MM.1S (cell line): ENCODE measurements around the gene PLEKHD1.

Experiments used
- DNase-seq: peaks from one replicate; pipeline ENCODE4 v3.0.0-alpha.2; 2015
- H2AFZ ChIP-seq: fragments of 300-600 bp; sonication (generic); 2 replicates; pipeline ENCODE4 v1.6.0; 2016; ENCODE audit warnings: antibody characterized with exemption, low read length
- H3F3A ChIP-seq: fragments of 300-600 bp; sonication (generic); 2 replicates; pipeline ENCODE4 v1.6.1; 2016; ENCODE audit warnings: mild to moderate bottlenecking, antibody characterized with exemption, low read length, moderate library complexity, mixed read lengths; ENCODE audit not compliant: insufficient read depth
- H3K27ac ChIP-seq: fragments of 300-600 bp; sonication (generic); 2 replicates; pipeline ENCODE4 v1.5.1; 2016; ENCODE audit warnings: mild to moderate bottlenecking, low read length
- H3K27me3 ChIP-seq: fragments of 300-600 bp; sonication (generic); replicated peaks from 2 replicates; pipeline ENCODE4 v1.6.0; 2016; ENCODE audit warnings: low read length; ENCODE audit not compliant: insufficient read depth
- H3K36me3 ChIP-seq: fragments of 300-600 bp; sonication (generic); replicated peaks from 2 replicates; pipeline ENCODE4 v1.6.1; 2016; ENCODE audit warnings: mild to moderate bottlenecking, low read length, mixed read lengths; ENCODE audit not compliant: insufficient read depth
- H3K4me1 ChIP-seq: fragments of 300-600 bp; sonication (generic); 2 replicates; pipeline ENCODE4 v1.6.1; 2016; ENCODE audit warnings: low read length, mixed read lengths
- H3K4me2 ChIP-seq: fragments of 300-600 bp; sonication (generic); 2 replicates; pipeline ENCODE4 v1.6.0; 2016; ENCODE audit warnings: low read depth, low read length
- H3K4me3 ChIP-seq: fragments of 300-600 bp; sonication (generic); 2 replicates; pipeline ENCODE4 v1.5.1; 2016; ENCODE audit warnings: low read length, mixed read lengths
- H3K79me2 ChIP-seq: fragments of 300-600 bp; sonication (generic); 2 replicates; pipeline ENCODE4 v1.6.1; 2016; ENCODE audit warnings: mixed run types, low read length, mixed read lengths
- H3K9ac ChIP-seq: fragments of 300-600 bp; sonication (generic); 2 replicates; pipeline ENCODE4 v1.6.1; 2016; ENCODE audit warnings: low read length, mixed read lengths
- H3K9me2 ChIP-seq: fragments of 300-600 bp; sonication (generic); replicated peaks from 2 replicates; pipeline ENCODE4 v1.6.1; 2016; ENCODE audit warnings: mild to moderate bottlenecking, low read length, mixed read lengths; ENCODE audit not compliant: insufficient read depth
- H3K9me3 ChIP-seq: fragments of 300-600 bp; sonication (generic); replicated peaks from 2 replicates; pipeline ENCODE4 v1.6.1; 2016; ENCODE audit warnings: mild to moderate bottlenecking, low read length, mixed read lengths; ENCODE audit not compliant: insufficient read depth
- H4K20me1 ChIP-seq: fragments of 300-600 bp; sonication (generic); 2 replicates; pipeline ENCODE4 v1.6.1; 2016; ENCODE audit warnings: mild to moderate bottlenecking, low read length, moderate library complexity, mixed read lengths; ENCODE audit not compliant: insufficient read depth
- EZH2 ChIP-seq: fragments of 300-600 bp; sonication (generic); optimal IDR thresholded peaks from 2 replicates; pipeline ENCODE3; 2017; ENCODE audit warnings: low read depth, mild to moderate bottlenecking, antibody characterized with exemption, low read length, mixed read lengths
- EZH2phosphoT487 ChIP-seq: fragments of 300-600 bp; sonication (generic); IDR thresholded peaks from 2 replicates; pipeline ENCODE4 v1.6.1; 2018; ENCODE audit warnings: antibody characterized with exemption, low read length
- TF ChIP-seq, protein P1 (sequence below): fragments of 300-600 bp; sonication (generic); IDR thresholded peaks from 2 replicates; pipeline ENCODE4 v1.5.1; 2016; ENCODE audit warnings: antibody characterized with exemption, low read length, mixed read lengths

Gene PLEKHD1

DNA sequence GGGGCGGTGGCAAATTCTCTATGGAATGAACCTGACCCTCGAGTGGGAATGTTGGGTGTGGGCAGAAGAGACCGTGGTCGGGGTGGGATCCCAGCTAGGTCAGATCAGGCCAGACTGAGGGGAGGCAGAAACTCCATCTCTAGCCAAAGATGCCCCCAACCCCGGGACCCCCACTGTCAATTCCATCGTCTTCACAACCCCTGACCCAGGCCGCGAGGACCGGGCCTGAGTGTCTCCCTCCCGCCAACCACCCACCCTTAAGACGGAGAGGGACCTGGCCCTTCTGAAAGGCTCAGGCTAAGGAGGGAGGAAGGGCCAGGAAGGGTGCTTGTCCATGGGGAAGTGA, 760 bp downstream of the PLEKHD1 start:
- H3K4me3 ChIP-seq, result no peak overlapping the region
- H3K9me2 ChIP-seq, result no peaks in the 10 kb centered on the region
- H3K4me2 ChIP-seq, result no peak overlapping the region
- no peaks in the 10 kb centered on the region for H3K79me2 ChIP-seq
- TF ChIP-seq, protein P1, sequence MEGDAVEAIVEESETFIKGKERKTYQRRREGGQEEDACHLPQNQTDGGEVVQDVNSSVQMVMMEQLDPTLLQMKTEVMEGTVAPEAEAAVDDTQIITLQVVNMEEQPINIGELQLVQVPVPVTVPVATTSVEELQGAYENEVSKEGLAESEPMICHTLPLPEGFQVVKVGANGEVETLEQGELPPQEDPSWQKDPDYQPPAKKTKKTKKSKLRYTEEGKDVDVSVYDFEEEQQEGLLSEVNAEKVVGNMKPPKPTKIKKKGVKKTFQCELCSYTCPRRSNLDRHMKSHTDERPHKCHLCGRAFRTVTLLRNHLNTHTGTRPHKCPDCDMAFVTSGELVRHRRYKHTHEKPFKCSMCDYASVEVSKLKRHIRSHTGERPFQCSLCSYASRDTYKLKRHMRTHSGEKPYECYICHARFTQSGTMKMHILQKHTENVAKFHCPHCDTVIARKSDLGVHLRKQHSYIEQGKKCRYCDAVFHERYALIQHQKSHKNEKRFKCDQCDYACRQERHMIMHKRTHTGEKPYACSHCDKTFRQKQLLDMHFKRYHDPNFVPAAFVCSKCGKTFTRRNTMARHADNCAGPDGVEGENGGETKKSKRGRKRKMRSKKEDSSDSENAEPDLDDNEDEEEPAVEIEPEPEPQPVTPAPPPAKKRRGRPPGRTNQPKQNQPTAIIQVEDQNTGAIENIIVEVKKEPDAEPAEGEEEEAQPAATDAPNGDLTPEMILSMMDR, result no peak
- TF ChIP-seq EZH2phosphoT487 (no peak), EZH2 (no peak)
- H3K36me3 ChIP-seq, result no peaks in the 10 kb centered on the region
- H3K4me1 ChIP-seq, result peaks cover 6% of the 10 kb centered on the region
- H3K9ac ChIP-seq, result no peak overlapping the region
- H4K20me1 ChIP-seq, result no peaks in the 10 kb centered on the region
- H3F3A ChIP-seq, result no peaks in the 10 kb centered on the region
- no peak overlapping the region for H2AFZ ChIP-seq
- no peak for DNase-seq
- no peaks in the 10 kb centered on the region for H3K27me3 ChIP-seq
- H3K27ac ChIP-seq, result no peak overlapping the region
- H3K9me3 ChIP-seq, result no peaks in the 10 kb centered on the region

DNA sequence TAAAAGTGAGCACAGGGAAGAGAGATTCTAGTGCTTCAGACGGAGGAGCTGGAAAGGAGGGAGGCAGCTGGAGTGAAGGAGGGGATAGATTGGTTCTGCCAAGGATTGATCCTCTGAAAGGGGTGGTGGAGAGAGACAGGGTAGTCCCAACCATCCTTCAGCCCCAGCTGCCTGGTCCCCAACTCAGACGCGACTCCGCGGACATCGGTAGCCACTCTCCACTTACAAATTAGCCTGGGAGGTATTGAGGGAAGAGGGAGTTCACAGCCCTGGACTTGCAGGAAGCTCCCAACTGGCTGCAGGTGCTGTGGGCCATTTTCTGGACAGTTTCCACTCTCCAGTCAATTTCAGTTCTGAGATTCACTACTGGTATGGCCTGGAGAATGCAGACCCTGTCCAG, 1.2 kb downstream of the PLEKHD1 start:
- Histone ChIP-seq H2AFZ (no peak overlapping the region), H3K27ac (no peak overlapping the region), H3K4me2 (no peak overlapping the region), H3K4me3 (no peak overlapping the region), H3K9ac (no peak overlapping the region), H3F3A (no peaks in the 10 kb centered on the region), H4K20me1 (no peaks in the 10 kb centered on the region), H3K27me3 (no peaks in the 10 kb centered on the region), H3K4me1 (peaks cover 6% of the 10 kb centered on the region), H3K79me2 (no peaks in the 10 kb centered on the region), H3K36me3 (no peaks in the 10 kb centered on the region), H3K9me3 (no peaks in the 10 kb centered on the region), H3K9me2 (no peaks in the 10 kb centered on the region)
- no peak for DNase-seq
- no peak for TF ChIP-seq EZH2
- TF ChIP-seq EZH2phosphoT487, result no peak
- TF ChIP-seq, protein P1, result no peak

DNA sequence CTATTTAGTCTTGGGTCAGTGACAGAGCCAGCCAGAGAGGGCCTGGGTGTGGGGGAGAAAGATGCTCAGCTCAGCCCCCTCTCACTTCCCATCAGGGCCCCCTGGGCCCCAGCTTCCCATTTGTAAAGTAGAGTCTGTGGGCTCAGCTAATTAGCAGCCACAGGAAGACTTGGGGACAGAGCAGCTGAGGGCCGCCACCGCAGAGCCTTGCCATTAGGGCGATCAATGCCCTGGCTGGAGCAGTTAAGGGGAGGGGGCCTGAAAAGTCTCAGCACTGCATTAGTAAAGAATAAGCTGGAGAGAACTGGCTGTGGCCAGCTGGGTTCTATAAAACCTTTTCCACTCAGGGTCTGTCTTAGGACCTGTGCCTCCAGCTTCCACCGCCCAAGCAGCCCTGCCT, 2.7 kb downstream of the PLEKHD1 start:
- peaks cover 3% of the 10 kb centered on the region for H3K4me1 ChIP-seq
- no peak for TF ChIP-seq EZH2
- TF ChIP-seq EZH2phosphoT487, result no peak
- TF ChIP-seq, protein P1, result no peak
- no peak overlapping the region for H3K27ac ChIP-seq
- H2AFZ ChIP-seq, result no peak overlapping the region
- H3K9ac ChIP-seq, result no peak overlapping the region
- no peak overlapping the region for H3K4me2 ChIP-seq
- no peaks in the 10 kb centered on the region for H3K79me2 ChIP-seq
- no peaks in the 10 kb centered on the region for H4K20me1 ChIP-seq
- no peaks in the 10 kb centered on the region for H3F3A ChIP-seq
- no peaks in the 10 kb centered on the region for H3K27me3 ChIP-seq
- DNase-seq, result no peak
- no peak overlapping the region for H3K4me3 ChIP-seq
- no peaks in the 10 kb centered on the region for H3K9me3 ChIP-seq
- H3K9me2 ChIP-seq, result no peaks in the 10 kb centered on the region
- no peaks in the 10 kb centered on the region for H3K36me3 ChIP-seq

DNA sequence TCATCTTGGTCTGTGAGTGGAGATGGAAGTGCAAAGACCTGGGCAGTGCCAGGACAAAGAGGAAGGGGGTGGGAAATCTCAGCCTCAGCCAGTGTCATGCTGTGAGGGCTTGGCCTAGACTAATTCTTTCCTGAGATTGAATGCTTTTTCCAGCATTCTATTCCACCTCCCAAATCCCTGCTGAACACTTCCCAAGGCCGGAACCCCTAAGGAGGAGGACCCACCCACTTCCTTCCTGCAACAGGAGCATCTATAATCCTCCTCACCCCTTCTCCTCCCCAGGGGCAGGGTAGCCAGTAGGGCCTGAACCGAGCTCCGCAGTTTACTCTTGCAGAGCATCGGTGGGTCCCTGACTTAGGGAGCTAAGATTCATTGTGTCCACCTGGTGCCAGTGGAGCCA, 3.2 kb downstream of the PLEKHD1 start:
- H3K4me1 ChIP-seq, result no peaks in the 10 kb centered on the region
- no peak for TF ChIP-seq EZH2phosphoT487
- no peak for TF ChIP-seq EZH2
- TF ChIP-seq, protein P1, result no peak
- H3K79me2 ChIP-seq, result no peaks in the 10 kb centered on the region
- no peak overlapping the region for H3K27ac ChIP-seq
- H2AFZ ChIP-seq, result no peak overlapping the region
- H3K9me3 ChIP-seq, result no peaks in the 10 kb centered on the region
- no peak overlapping the region for H3K9ac ChIP-seq
- H3K27me3 ChIP-seq, result no peaks in the 10 kb centered on the region
- H3K36me3 ChIP-seq, result no peaks in the 10 kb centered on the region
- no peaks in the 10 kb centered on the region for H3K9me2 ChIP-seq
- H3K4me2 ChIP-seq, result no peak overlapping the region
- H4K20me1 ChIP-seq, result no peaks in the 10 kb centered on the region
- DNase-seq, result no peak
- H3K4me3 ChIP-seq, result no peak overlapping the region
- H3F3A ChIP-seq, result no peaks in the 10 kb centered on the region
